ENCODE measurements around the gene SLC16A5.

- TF ChIP-seq EZH2 (IDR thresholded peaks at IDR 0.05; ENCODE audit: insufficient read depth, low read length): no peak
- TF ChIP-seq, protein P1, sequence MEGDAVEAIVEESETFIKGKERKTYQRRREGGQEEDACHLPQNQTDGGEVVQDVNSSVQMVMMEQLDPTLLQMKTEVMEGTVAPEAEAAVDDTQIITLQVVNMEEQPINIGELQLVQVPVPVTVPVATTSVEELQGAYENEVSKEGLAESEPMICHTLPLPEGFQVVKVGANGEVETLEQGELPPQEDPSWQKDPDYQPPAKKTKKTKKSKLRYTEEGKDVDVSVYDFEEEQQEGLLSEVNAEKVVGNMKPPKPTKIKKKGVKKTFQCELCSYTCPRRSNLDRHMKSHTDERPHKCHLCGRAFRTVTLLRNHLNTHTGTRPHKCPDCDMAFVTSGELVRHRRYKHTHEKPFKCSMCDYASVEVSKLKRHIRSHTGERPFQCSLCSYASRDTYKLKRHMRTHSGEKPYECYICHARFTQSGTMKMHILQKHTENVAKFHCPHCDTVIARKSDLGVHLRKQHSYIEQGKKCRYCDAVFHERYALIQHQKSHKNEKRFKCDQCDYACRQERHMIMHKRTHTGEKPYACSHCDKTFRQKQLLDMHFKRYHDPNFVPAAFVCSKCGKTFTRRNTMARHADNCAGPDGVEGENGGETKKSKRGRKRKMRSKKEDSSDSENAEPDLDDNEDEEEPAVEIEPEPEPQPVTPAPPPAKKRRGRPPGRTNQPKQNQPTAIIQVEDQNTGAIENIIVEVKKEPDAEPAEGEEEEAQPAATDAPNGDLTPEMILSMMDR (IDR thresholded peaks at IDR 0.05; ENCODE audit: insufficient read depth, low read depth, low read length): no peak
These were observed 48.2 kb downstream of the SLC16A5 start for GRCh38 chr17:75135946-75136345.

All from astrocyte (in vitro differentiated cells and primary cell).